IMR-90 (cell line): ENCODE results near the gene DNAH9. TPM values are rescaled to one million over a fixed set of nuclear protein-coding genes. Genes with fewer than 3 reads are reported as not detected.

Experiments used
- ATAC-seq: fragments of 200-7000 bp; cut with Tn5 transposase; 2 replicates; pipeline ENCODE4 v1.9.1; 2020; ENCODE audit warnings: low read depth, mild to moderate bottlenecking, moderate library complexity
- BruUV-seq: library from RNA; stranded (reverse); fragments of 400-500 nt; replicated peaks from 2 replicates; lab custom pipeline; 2021; lab: Mats Ljungman, UMichigan
- CTCF ChIA-PET: fragments of 300-600 bp; formaldehyde crosslinking; extraction: SDS; loops from one replicate; lab custom pipeline; 2021; ENCODE audit warnings: antibody characterized with exemption; lab: Yijun Ruan, JAX
- POLR2A ChIA-PET: fragments of 300-600 bp; sonication (Branson Sonifier 250); formaldehyde crosslinking; loops from one replicate; lab custom pipeline; 2022; ENCODE audit warnings: antibody characterized with exemption; ENCODE audit not compliant: unreplicated experiment; lab: Charles Lee
- DNase-seq: peaks from one replicate; pipeline ENCODE4 v3.0.0; 2013
- H2AFZ ChIP-seq: replicated peaks from 2 replicates; pipeline ENCODE3; 2013; ENCODE audit warnings: low read length, mild to moderate bottlenecking; ENCODE audit not compliant: poor library complexity
- H2AK5ac ChIP-seq: 2 replicates; pipeline ENCODE4 v1.6.1; 2013; ENCODE audit warnings: low read depth, low read length, inconsistent platforms
- H2AK9ac ChIP-seq: replicated peaks from 2 replicates; pipeline ENCODE3; 2013; ENCODE audit warnings: mild to moderate bottlenecking, low read depth, low read length, moderate library complexity; ENCODE audit not compliant: poor library complexity
- H2BK120ac ChIP-seq: 2 replicates; pipeline ENCODE4 v1.6.1; 2013; ENCODE audit warnings: low read depth, low read length, inconsistent platforms
- H2BK15ac ChIP-seq: 3 replicates; pipeline ENCODE4 v1.6.1; 2013; ENCODE audit warnings: low read depth, low read length, inconsistent platforms
- H2BK20ac ChIP-seq: 2 replicates; pipeline ENCODE4 v1.6.1; 2013; ENCODE audit warnings: low read depth, mild to moderate bottlenecking, inconsistent platforms, low read length, moderate library complexity
- H2BK5ac ChIP-seq: 2 replicates; pipeline ENCODE4 v1.6.1; 2013; ENCODE audit warnings: mild to moderate bottlenecking, low read depth, low read length, inconsistent platforms; ENCODE audit not compliant: poor library complexity, severe bottlenecking
- H3K14ac ChIP-seq: replicated peaks from 2 replicates; pipeline ENCODE4 v1.6.1; 2013; ENCODE audit warnings: low read depth, low read length, inconsistent platforms
- H3K18ac ChIP-seq: 2 replicates; pipeline ENCODE4 v1.6.1; 2013; ENCODE audit warnings: low read depth, low read length, control low read depth
- H3K23ac ChIP-seq: 2 replicates; pipeline ENCODE4 v1.6.1; 2013; ENCODE audit warnings: low read depth, low read length, inconsistent platforms
- H3K27ac ChIP-seq: 2 replicates; pipeline ENCODE4 v1.5.1; 2013; ENCODE audit warnings: mild to moderate bottlenecking, control low read depth, low read length; ENCODE audit not compliant: insufficient read depth
- H3K27me3 ChIP-seq: 2 replicates; pipeline ENCODE4 v1.6.1; 2013; ENCODE audit warnings: low read length; ENCODE audit not compliant: control insufficient read depth, insufficient read depth
- H3K36me3 ChIP-seq: 2 replicates; pipeline ENCODE4 v1.6.1; 2013; ENCODE audit warnings: low read length, mixed read lengths; ENCODE audit not compliant: control insufficient read depth, insufficient read depth
- H3K4ac ChIP-seq: 2 replicates; pipeline ENCODE4 v1.6.1; 2013; ENCODE audit warnings: low read depth, low read length, inconsistent platforms
- H3K4me1 ChIP-seq: 2 replicates; pipeline ENCODE4 v1.6.1; 2013; ENCODE audit warnings: low read length, mixed read lengths; ENCODE audit not compliant: control insufficient read depth, insufficient read depth
- H3K4me2 ChIP-seq: 2 replicates; pipeline ENCODE4 v1.6.1; 2013; ENCODE audit warnings: low read depth, mild to moderate bottlenecking, control low read depth, low read length, moderate library complexity
- H3K4me3 ChIP-seq: 2 replicates; pipeline ENCODE4 v1.5.1; 2013; ENCODE audit warnings: low read depth, mild to moderate bottlenecking, control low read depth, low read length, moderate library complexity; ENCODE audit not compliant: insufficient read depth
- H3K56ac ChIP-seq: 2 replicates; pipeline ENCODE4 v1.6.1; 2013; ENCODE audit warnings: low read length, inconsistent platforms; ENCODE audit not compliant: insufficient read depth; ENCODE audit errors: extremely low read depth
- H3K79me1 ChIP-seq, 2 experiments: 2 replicates each; pipeline ENCODE4 v1.6.1; 2013; ENCODE audit warnings: low read length in 2 of 2, inconsistent platforms in 1 of 2, low read depth in 1 of 2
- H3K9ac ChIP-seq: 2 replicates; pipeline ENCODE4 v1.6.1; 2013; ENCODE audit warnings: low read depth, low read length, control low read depth
- H3K9me1 ChIP-seq: 2 replicates; pipeline ENCODE4 v1.6.1; 2013; ENCODE audit warnings: low read length, inconsistent platforms; ENCODE audit not compliant: insufficient read depth
- H3K9me3 ChIP-seq: 2 replicates; pipeline ENCODE4 v1.6.1; 2013; ENCODE audit warnings: low read length; ENCODE audit not compliant: control insufficient read depth, insufficient read depth
- H4K20me1 ChIP-seq: 2 replicates; pipeline ENCODE4 v1.6.1; 2013; ENCODE audit warnings: low read length, inconsistent platforms; ENCODE audit not compliant: insufficient read depth
- H4K5ac ChIP-seq: 2 replicates; pipeline ENCODE4 v1.6.1; 2013; ENCODE audit warnings: mild to moderate bottlenecking, low read depth, low read length, control low read depth
- H4K8ac ChIP-seq, 2 experiments: 2 replicates each; pipeline ENCODE4 v1.6.1; 2013; ENCODE audit warnings: low read depth in 2 of 2, low read length in 2 of 2, control low read depth in 1 of 2, inconsistent platforms in 1 of 2
- H4K91ac ChIP-seq: 2 replicates; pipeline ENCODE4 v1.6.1; 2013; ENCODE audit warnings: low read depth, low read length, inconsistent platforms; ENCODE audit not compliant: insufficient read depth
- CHD1 ChIP-seq: IDR thresholded peaks from 2 replicates; pipeline ENCODE4 v1.6.1; 2012; ENCODE audit warnings: low read depth, low read length, improper control_type of control experiment
- MAFK ChIP-seq: IDR thresholded peaks from 2 replicates; pipeline ENCODE4 v1.6.1; 2012; ENCODE audit warnings: low read depth, low read length, improper control_type of control experiment
- RAD21 ChIP-seq: IDR thresholded peaks from 2 replicates; pipeline ENCODE4 v1.6.1; 2012; ENCODE audit warnings: low read length, improper control_type of control experiment
- RFX5 ChIP-seq: IDR thresholded peaks from 2 replicates; pipeline ENCODE4 v1.8.0; 2012; ENCODE audit warnings: low read depth, mild to moderate bottlenecking, low read length, moderate library complexity
- WGBS, 2 experiments: methylation state at CpG; one replicate each; pipeline versions ENCODE4 v1.1.5 to v1.1.7; 2013; ENCODE audit warnings: missing lambda C conversion rate in 2 of 2; ENCODE audit not compliant: insufficient read length in 1 of 2; ENCODE audit errors: extremely low coverage in 2 of 2; 5-methylcytosine and 5-hydroxymethylcytosine counted together
- dilution Hi-C: fragments of 300-500 bp; cut with HindIII; formaldehyde crosslinking; loops from one replicate; pipeline ENCODE4 v1.14.3; 2018; ENCODE audit warnings: low sequenced_read_pairs; ENCODE audit not compliant: unreplicated experiment
- in situ Hi-C: fragments of 300-500 bp; cut with MboI; formaldehyde crosslinking; loops from 3 replicates; pipeline ENCODE4 v1.14.3; 2019; ENCODE audit warnings: low sequenced_read_pairs, inconsistent platforms, mixed read lengths
- intact Hi-C: fragments of 100-400 bp; cut with micrococcal nuclease; formaldehyde crosslinking; loops from 2 replicates; pipeline ENCODE4 v1.10.0; 2022
- polyA plus RNA-seq, 3 experiments: library from polyadenylated mRNA; depleted of rRNA; stranded (reverse); fragments of >200 nt; gene quantifications; 2 replicates each; pipeline ENCODE4 v1.2.3, GENCODE V29; 2012; ENCODE audit warnings: low replicate concordance in 1 of 3
- total RNA-seq: library from RNA; depleted of rRNA; stranded (reverse); fragments of >200 nt; gene quantifications from 2 replicates; pipeline ENCODE4 v1.2.3, GENCODE V29; 2012
- TF ChIP-seq, protein P1 (sequence below): fragments of 150-350 bp; IDR thresholded peaks from 2 replicates; pipeline ENCODE4 v1.6.1; 2016; ENCODE audit warnings: low read depth, mild to moderate bottlenecking, low read length, moderate library complexity, borderline replicate concordance
- TF ChIP-seq, protein P2 (sequence below): conservative IDR thresholded peaks from 2 replicates; pipeline ENCODE4 v1.5.1; 2012; ENCODE audit warnings: mild to moderate bottlenecking, low read depth, low read length, improper control_type of control experiment

Gene DNAH9
- total and polyA plus RNA-seq, 2 of the 4 experiments (the other 2 are of a cell fraction) = not detected

DNA sequence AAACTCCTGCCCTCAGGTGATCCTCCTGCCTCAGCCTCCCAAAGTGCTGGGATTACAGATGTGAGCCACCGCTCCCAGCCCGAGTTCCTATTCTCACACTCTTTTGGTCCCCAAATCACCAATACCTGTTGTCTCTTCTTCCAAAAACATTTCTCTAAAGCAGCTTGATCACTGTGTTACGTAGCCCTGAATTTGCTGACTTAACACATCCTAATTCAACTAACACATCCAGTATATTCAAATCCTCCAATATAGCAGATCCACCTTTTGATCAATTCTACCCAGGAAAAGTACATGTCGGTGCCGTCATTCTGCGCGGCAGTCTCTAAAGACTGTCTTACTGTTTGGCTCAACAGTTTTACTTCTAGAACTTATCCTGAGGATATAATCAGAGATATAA, 207.7 kb downstream of the DNAH9 start:
- H4K8ac ChIP-seq = no peak overlapping the region
- TF ChIP-seq, protein P1, sequence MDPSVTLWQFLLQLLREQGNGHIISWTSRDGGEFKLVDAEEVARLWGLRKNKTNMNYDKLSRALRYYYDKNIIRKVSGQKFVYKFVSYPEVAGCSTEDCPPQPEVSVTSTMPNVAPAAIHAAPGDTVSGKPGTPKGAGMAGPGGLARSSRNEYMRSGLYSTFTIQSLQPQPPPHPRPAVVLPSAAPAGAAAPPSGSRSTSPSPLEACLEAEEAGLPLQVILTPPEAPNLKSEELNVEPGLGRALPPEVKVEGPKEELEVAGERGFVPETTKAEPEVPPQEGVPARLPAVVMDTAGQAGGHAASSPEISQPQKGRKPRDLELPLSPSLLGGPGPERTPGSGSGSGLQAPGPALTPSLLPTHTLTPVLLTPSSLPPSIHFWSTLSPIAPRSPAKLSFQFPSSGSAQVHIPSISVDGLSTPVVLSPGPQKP = no peak
- no peak for TF ChIP-seq RFX5
- TF ChIP-seq, protein P2, sequence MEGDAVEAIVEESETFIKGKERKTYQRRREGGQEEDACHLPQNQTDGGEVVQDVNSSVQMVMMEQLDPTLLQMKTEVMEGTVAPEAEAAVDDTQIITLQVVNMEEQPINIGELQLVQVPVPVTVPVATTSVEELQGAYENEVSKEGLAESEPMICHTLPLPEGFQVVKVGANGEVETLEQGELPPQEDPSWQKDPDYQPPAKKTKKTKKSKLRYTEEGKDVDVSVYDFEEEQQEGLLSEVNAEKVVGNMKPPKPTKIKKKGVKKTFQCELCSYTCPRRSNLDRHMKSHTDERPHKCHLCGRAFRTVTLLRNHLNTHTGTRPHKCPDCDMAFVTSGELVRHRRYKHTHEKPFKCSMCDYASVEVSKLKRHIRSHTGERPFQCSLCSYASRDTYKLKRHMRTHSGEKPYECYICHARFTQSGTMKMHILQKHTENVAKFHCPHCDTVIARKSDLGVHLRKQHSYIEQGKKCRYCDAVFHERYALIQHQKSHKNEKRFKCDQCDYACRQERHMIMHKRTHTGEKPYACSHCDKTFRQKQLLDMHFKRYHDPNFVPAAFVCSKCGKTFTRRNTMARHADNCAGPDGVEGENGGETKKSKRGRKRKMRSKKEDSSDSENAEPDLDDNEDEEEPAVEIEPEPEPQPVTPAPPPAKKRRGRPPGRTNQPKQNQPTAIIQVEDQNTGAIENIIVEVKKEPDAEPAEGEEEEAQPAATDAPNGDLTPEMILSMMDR = no peak
- TF ChIP-seq RAD21 = no peak
- no peak for TF ChIP-seq CHD1
- peak; percentile 46 for TF ChIP-seq MAFK
- ChIA-PET CTCF (no interaction called here), POLR2A (no interaction called here)
- peaks cover 20% of the 10 kb centered on the region for H3K9me3 ChIP-seq
- no peaks in the 10 kb centered on the region for H3K27me3 ChIP-seq
- no peaks in the 10 kb centered on the region for H3K9me1 ChIP-seq
- in situ Hi-C loops (no loop called here), dilution Hi-C loops (no loop called here), intact Hi-C loops (no loop called here)
- H3K36me3 ChIP-seq = no peaks in the 10 kb centered on the region
- H3K4ac ChIP-seq = no peak overlapping the region
- no peak overlapping the region for H2BK120ac ChIP-seq
- H4K20me1 ChIP-seq = no peaks in the 10 kb centered on the region
- no peak overlapping the region for H2AK9ac ChIP-seq
- no peak overlapping the region for H3K14ac ChIP-seq
- H4K91ac ChIP-seq = no peak overlapping the region
- no peak overlapping the region for H2BK5ac ChIP-seq
- H3K27ac ChIP-seq = no peak overlapping the region
- ATAC-seq (no peak), DNase-seq (no peak)
- H3K4me2 ChIP-seq = no peak overlapping the region
- no peak overlapping the region for H2BK15ac ChIP-seq
- no TSS peak for BruUV-seq
- no peak overlapping the region for H4K5ac ChIP-seq
- H2AK5ac ChIP-seq = no peak overlapping the region
- WGBS, 2 experiments = 33% methylated on average over 1 of the region's 7 CpGs; no CpG with 5 or more reads in 1 of the 2 experiments
- no peak overlapping the region for H2AFZ ChIP-seq
- H3K23ac ChIP-seq = no peak overlapping the region
- no peak overlapping the region for H3K18ac ChIP-seq
- H3K9ac ChIP-seq = no peak overlapping the region
- H2BK20ac ChIP-seq = no peak overlapping the region
- no peaks in the 10 kb centered on the region for H3K79me1 ChIP-seq
- no peak overlapping the region for H3K4me3 ChIP-seq
- H3K4me1 ChIP-seq = no peaks in the 10 kb centered on the region
- H3K56ac ChIP-seq = no peak overlapping the region
